ENCODE data around the gene GRIN2D. TPM values are rescaled to one million over a fixed set of nuclear protein-coding genes. Genes with fewer than 3 reads are reported as not detected.

The GRIN2D gene
- total and polyA plus RNA-seq, 2 experiments from 2014 or later, result 3.2 to 3.5 TPM

DNA sequence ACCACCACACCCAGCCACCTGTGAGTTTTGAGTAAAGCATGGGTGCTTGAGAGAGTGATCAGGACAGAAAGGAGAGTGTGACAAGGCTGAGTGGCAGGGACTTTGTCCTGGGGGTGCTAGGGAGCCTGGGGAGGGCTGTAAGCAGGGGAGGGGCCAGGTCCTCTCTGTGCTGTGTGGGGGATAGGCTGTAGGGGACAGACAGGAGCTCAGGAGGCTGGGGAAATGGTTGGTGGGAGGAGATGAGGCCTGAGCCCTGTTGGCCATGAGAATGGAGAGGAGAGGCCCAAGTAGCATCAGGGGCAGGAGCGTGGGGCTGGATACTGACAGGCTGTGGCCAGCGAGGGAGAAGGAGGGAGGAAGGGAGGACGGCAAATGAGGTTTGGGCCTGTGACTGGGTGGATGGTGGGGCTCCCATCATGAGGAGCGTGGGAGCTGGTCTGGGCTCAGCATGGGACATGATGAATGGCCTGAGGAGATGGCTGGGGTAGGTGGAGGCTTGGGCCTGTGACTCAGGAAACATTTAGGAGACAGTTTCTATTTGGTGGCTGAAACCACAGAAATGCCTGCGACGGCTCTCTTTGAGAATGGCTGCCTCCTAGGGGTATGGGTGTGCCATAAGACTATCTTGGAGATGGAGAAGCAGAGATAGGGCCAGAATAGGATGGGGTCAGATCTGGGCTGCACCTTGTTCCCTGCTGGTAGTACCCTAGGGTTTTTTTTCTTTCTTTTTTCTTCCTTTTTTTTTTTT, 25.0 kb downstream of the GRIN2D start:
- H3K4me1 ChIP-seq (ENCODE audit: low read depth), result peaks cover 8% of the 10 kb centered on the region
- no peak for TF ChIP-seq CTCF (IDR thresholded peaks at IDR 0.05; ENCODE audit: low read depth, low read length)
- no peaks in the 10 kb centered on the region for H3K36me3 ChIP-seq
- no peaks in the 10 kb centered on the region for H3K9me3 ChIP-seq (ENCODE audit: low read depth)
- no peak overlapping the region for H3K27ac ChIP-seq
- H3K4me3 ChIP-seq, result no peak overlapping the region
- H3K27me3 ChIP-seq, result no peaks in the 10 kb centered on the region
- DNase-seq (ENCODE audit: low read depth in 1 of 2, low spot score in 1 of 2), result peak in 1 of 2 donors; percentile 19

GRCh38 chr19:48419158-48419920, 25.9 kb downstream of the GRIN2D start:
- peak; percentile 42 to 60 for DNase-seq (ENCODE audit: low read depth in 1 of 2, low spot score in 1 of 2)
- no peak for TF ChIP-seq CTCF (IDR thresholded peaks at IDR 0.05; ENCODE audit: low read depth, low read length)
- H3K27me3 ChIP-seq, result no peaks in the 10 kb centered on the region
- H3K9me3 ChIP-seq (ENCODE audit: low read depth), result no peaks in the 10 kb centered on the region
- no peaks in the 10 kb centered on the region for H3K36me3 ChIP-seq
- no peak overlapping the region for H3K27ac ChIP-seq
- peaks cover 8% of the 10 kb centered on the region for H3K4me1 ChIP-seq (ENCODE audit: low read depth)
- no peak overlapping the region for H3K4me3 ChIP-seq

DNA sequence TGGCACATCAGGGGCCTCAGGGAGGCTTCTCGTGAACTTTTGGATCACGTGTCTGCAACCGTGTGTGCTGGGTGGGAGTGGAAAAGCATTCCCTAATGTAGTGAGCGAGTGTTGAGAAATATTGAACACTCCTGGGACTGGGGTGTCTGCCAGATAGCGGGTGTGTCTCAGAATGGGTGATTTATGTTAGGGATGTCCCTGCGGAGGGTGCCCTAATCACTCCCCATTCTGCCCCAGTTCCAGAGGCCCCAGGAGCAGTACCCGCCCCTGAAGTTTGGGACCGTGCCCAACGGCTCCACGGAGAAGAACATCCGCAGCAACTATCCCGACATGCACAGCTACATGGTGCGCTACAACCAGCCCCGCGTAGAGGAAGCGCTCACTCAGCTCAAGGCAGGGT, 28.1 kb downstream of the GRIN2D start:
- H3K9me3 ChIP-seq (ENCODE audit: low read depth), result no peaks in the 10 kb centered on the region
- H3K27me3 ChIP-seq, result no peaks in the 10 kb centered on the region
- DNase-seq (ENCODE audit: low read depth in 1 of 2, low spot score in 1 of 2), result no peak
- H3K27ac ChIP-seq, result no peak overlapping the region
- H3K4me3 ChIP-seq, result no peak overlapping the region
- H3K4me1 ChIP-seq (ENCODE audit: low read depth), result peaks cover 8% of the 10 kb centered on the region
- H3K36me3 ChIP-seq, result no peaks in the 10 kb centered on the region
- no peak for TF ChIP-seq CTCF (IDR thresholded peaks at IDR 0.05; ENCODE audit: low read depth, low read length)

GRCh38 chr19:48424694-48425219, 31.3 kb downstream of the GRIN2D start:
- Histone ChIP-seq H3K4me3 (no peak overlapping the region), H3K27ac (no peak overlapping the region)

DNA sequence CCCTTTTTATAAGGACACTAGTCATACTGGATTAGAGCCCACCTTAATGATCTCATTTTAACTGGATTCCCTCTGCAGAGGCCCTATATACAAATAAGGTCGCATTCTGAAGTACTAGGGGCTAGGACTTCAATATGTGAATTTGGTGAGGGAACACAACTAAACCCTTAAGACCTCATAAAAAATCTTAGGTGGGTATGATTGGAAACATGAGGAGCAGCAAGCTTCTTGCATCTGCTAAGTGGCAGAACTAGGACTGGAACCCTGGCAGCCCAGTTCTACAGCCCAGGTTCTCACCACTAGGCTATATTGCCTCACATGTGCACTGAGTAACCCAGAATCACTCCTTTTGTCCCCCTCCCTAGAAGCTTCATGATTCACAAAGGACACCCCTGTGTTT, 35.2 kb downstream of the GRIN2D start:
- DNase-seq (ENCODE audit: low read depth in 1 of 2, low spot score in 1 of 2), result no peak
- Histone ChIP-seq H3K27ac (no peak overlapping the region), H3K4me1 (ENCODE audit: low read depth) (no peaks in the 10 kb centered on the region), H3K9me3 (ENCODE audit: low read depth) (no peaks in the 10 kb centered on the region), H3K36me3 (no peaks in the 10 kb centered on the region), H3K27me3 (no peaks in the 10 kb centered on the region), H3K4me3 (no peak overlapping the region)
- no peak for TF ChIP-seq CTCF (IDR thresholded peaks at IDR 0.05; ENCODE audit: low read depth, low read length)

More at GRCh38 chr19:48424694-48425219, 31.3 kb downstream of the GRIN2D start:
- no peaks in the 10 kb centered on the region for H3K9me3 ChIP-seq (ENCODE audit: low read depth)
- no peaks in the 10 kb centered on the region for H3K36me3 ChIP-seq
- no peaks in the 10 kb centered on the region for H3K27me3 ChIP-seq
- H3K4me1 ChIP-seq (ENCODE audit: low read depth), result no peaks in the 10 kb centered on the region
- peak in 1 of 2 donors; percentile 72 for DNase-seq (ENCODE audit: low read depth in 1 of 2, low spot score in 1 of 2)
- no peak for TF ChIP-seq CTCF (IDR thresholded peaks at IDR 0.05; ENCODE audit: low read depth, low read length)

All from cardiac muscle cell (in vitro differentiated cells and primary cell).